K562 treated with DMSO at 1 percent for 12 hours (cell line): ENCODE results near the gene AGT. TPM values are rescaled to one million over a fixed set of nuclear protein-coding genes. Genes with fewer than 3 reads are reported as not detected.

Experiments
- total RNA-seq: library from RNA; unstranded; fragments of 300-600 nt; gene quantifications from 2 replicates; pipeline ENCODE4 v1.2.3, GENCODE V29; 2022; ENCODE audit not compliant: insufficient read depth

AGT gene
- total RNA-seq: not detected in 2 replicates

GRCh38 chr1:230713915-230714764, at the start of gene AGT:
AGT (minus strand) TSS chr1:230714122; CDS start chr1:230710823, 3,299 bp downstream.

GRCh38 chr1:230747127-230747730, 33.3 kb upstream of the AGT start, which contains the start of gene CAPN9:
CAPN9 (plus strand) TSS chr1:230747388; CDS start chr1:230747497, 109 bp downstream.

Other genes starting within 250 kb of the AGT start
- gene COG2, start 71.6 kb downstream of the AGT start, total RNA-seq: 16.5 and 30.2 TPM in 2 replicates
- not detected in 2 replicates for gene CAPN9, start 33.3 kb upstream of the AGT start, total RNA-seq
- 2.7 and 7.9 TPM in 2 replicates for gene C1orf198, start 154.4 kb upstream of the AGT start, total RNA-seq